Islet precursor cell (in vitro differentiated cells): ENCODE data around the gene FGF1.
A peak's percentile ranks its signal among the peaks of the same experiment; 100 is the strongest.

Experiments
- DNase-seq: peaks from one replicate; pipeline ENCODE4 v3.0.0-alpha.2; 2018

Gene FGF1

GRCh38 chr5:142568996-142569335 is 116.9 kb downstream of the FGF1 start:
- no peak for DNase-seq

- DNase-seq: peak; percentile 79
These were observed 117.5 kb downstream of the FGF1 start for GRCh38 chr5:142568283-142568995.

- no peak for DNase-seq
These were observed 124.3 kb downstream of the FGF1 start for GRCh38 chr5:142561486-142562097.

- no peak for DNase-seq
These were observed 124.9 kb downstream of the FGF1 start for GRCh38 chr5:142561029-142561428.

- DNase-seq: no peak
These were observed 133.8 kb downstream of the FGF1 start for GRCh38 chr5:142552107-142552506.

GRCh38 chr5:142551338-142552067 is 134.4 kb downstream of the FGF1 start:
- peak; percentile 94 for DNase-seq

GRCh38 chr5:142550471-142550870 is 135.4 kb downstream of the FGF1 start:
- no peak for DNase-seq

GRCh38 chr5:142549834-142550233 is 136.1 kb downstream of the FGF1 start:
- no peak for DNase-seq

GRCh38 chr5:142548739-142549275 is 137.1 kb downstream of the FGF1 start:
- DNase-seq: peak; percentile 96

- DNase-seq: no peak
These were observed 138.2 kb downstream of the FGF1 start for GRCh38 chr5:142547445-142548380.

GRCh38 chr5:142545650-142546322 is 140.1 kb downstream of the FGF1 start:
- no peak for DNase-seq

- peak; percentile 92 for DNase-seq
These were observed 140.8 kb downstream of the FGF1 start for GRCh38 chr5:142544946-142545649.

GRCh38 chr5:142544071-142544753 is 141.7 kb downstream of the FGF1 start:
- peak; percentile 59 for DNase-seq

- DNase-seq: no peak
These were observed 143.0 kb downstream of the FGF1 start for GRCh38 chr5:142542906-142543305.
